Ovary (tissue), 9 donors: Measurements from ENCODE around the gene ACTL7B. TPM values are rescaled to one million over a fixed set of nuclear protein-coding genes. Genes with fewer than 3 reads are reported as not detected.

Experiments
- DNase-seq, 5 donors: peaks; one replicate each; pipeline ENCODE4 v3.0.0-alpha.2; 2019 to 2020
- H3K27ac ChIP-seq, 2 donors: fragments of 200-600 bp; one replicate each; pipeline versions ENCODE4 v1.5.1 to v1.8.0; 2019 to 2022
- H3K27me3 ChIP-seq: fragments of 200-600 bp; one replicate; pipeline ENCODE4 v1.8.0; 2022
- H3K36me3 ChIP-seq: fragments of 200-600 bp; sonication (generic); one replicate; pipeline ENCODE4 v1.5.1; 2019
- H3K4me1 ChIP-seq: one replicate; pipeline ENCODE4 v1.8.1; 2013; ENCODE audit warnings: mild to moderate bottlenecking, moderate library complexity; ENCODE audit not compliant: insufficient read depth
- H3K4me3 ChIP-seq: fragments of 200-600 bp; sonication (generic); one replicate; pipeline ENCODE4 v1.5.1; 2017
- H3K9me3 ChIP-seq, 2 donors: fragments of 200-600 bp in 1 of 2; sonication (generic) in 1 of 2; one replicate each; pipeline versions ENCODE4 v1.5.1 to v1.8.1; 2013 to 2019; ENCODE audit warnings: mild to moderate bottlenecking in 1 of 2, moderate library complexity in 1 of 2
- EP300 ChIP-seq: sonication (generic); formaldehyde crosslinking; IDR thresholded peaks from one replicate; pipeline ENCODE4 v1.6.1; 2017; ENCODE audit warnings: antibody characterized with exemption
- POLR2A ChIP-seq: fragments of 450-650 bp; IDR thresholded peaks from one replicate; pipeline ENCODE4 v1.6.1; 2017; ENCODE audit warnings: antibody characterized with exemption, mild to moderate bottlenecking, moderate library complexity
- WGBS, 3 donors: extraction: QIAGEN DNeasy Blood & Tissue Kit in 1 of 3; methylation state at CpG; one replicate each; pipeline versions ENCODE4 v1.1.5 to v1.1.7; 2013 to 2017; 5-methylcytosine and 5-hydroxymethylcytosine counted together
- intact Hi-C, 4 donors: fragments of 100-400 bp; cut with DNase I; formaldehyde crosslinking; loops; one replicate each; pipeline versions ENCODE4 v1.11.0 to v1.15.1; 2022 to 2023
- polyA plus RNA-seq, 2 donors: library from polyadenylated mRNA; stranded (reverse); fragments of 200-250 nt in 1 of 2; fragments of 350-450 nt in 1 of 2; fragmentation: Illumina TruSeq in 1 of 2; extraction: RNeasy Lipid Tissue Mini Kit (QIAGEN cat#74804) in 1 of 2; gene quantifications; one replicate each; pipeline ENCODE4 v1.2.3, GENCODE V29; 2013 to 2014
- total RNA-seq, 7 donors: library from RNA; depleted of rRNA in 2 of 7; stranded (reverse); fragments of >200 nt in 2 of 7; fragmentation: NEBNext Ultra II Directional in 3 of 7; extraction: Animal tissue kit (Norgen Biotek cat#: 25700) in 3 of 7; gene quantifications; one replicate each; pipeline versions ENCODE4 v1.1.0 to v1.2.4, GENCODE V29; 2016 to 2023
- TF ChIP-seq, protein P1 (sequence below), 3 donors: fragments of 450-650 bp in 2 of 3; fragments of 200-600 bp in 1 of 3; IDR thresholded peaks; one replicate each; pipeline versions ENCODE4 v1.5.1 to v1.8.0; 2016 to 2022; ENCODE audit warnings: antibody characterized with exemption in 3 of 3, mild to moderate bottlenecking in 1 of 3
- donor health status: DM: no; HTN: no; CAD: no; lungs with moderate emphysema.
- donor health status: DM: no; HTN: no; CAD: no.
- donor health status: Bipolar disorder and iron deficiency.
- donor health status: DM: yes; HTN: yes; CAD: no.
- donor health status: DM: no; HTN: no; CAD: no.
- donor health status: DM: yes; HTN: yes; CAD: no.

ACTL7B gene
- total and polyA plus RNA-seq, 9 donors = 0.10 to 0.17 (median 0.15) TPM; not detected in 6

DNA sequence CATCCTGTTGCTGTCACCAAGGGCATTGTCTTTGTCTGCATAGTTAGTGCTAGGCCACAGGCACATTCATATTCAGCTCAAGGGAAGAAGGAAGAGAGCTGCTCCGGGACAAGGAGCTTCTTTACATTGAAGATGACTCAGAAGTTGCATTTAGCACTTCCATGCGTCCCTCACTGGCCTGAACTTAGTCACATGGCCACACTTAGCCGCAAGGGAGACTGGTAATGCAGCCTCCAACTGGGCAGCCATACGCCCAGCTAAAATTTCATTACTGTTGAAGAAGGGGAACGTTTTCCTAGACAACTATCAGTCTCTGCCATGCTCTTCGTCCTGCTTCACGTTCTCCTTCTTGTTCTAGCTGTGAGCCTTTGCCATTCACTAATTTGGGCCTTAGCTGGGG is 20.0 kb downstream of the ACTL7B start:
- no peaks in the 10 kb centered on the region for H3K36me3 ChIP-seq
- 77 to 89% (median 86%) methylated on average over 7 of the region's 7 CpGs for WGBS, 3 donors
- TF ChIP-seq POLR2A (no peak), EP300 (no peak)
- TF ChIP-seq, protein P1, sequence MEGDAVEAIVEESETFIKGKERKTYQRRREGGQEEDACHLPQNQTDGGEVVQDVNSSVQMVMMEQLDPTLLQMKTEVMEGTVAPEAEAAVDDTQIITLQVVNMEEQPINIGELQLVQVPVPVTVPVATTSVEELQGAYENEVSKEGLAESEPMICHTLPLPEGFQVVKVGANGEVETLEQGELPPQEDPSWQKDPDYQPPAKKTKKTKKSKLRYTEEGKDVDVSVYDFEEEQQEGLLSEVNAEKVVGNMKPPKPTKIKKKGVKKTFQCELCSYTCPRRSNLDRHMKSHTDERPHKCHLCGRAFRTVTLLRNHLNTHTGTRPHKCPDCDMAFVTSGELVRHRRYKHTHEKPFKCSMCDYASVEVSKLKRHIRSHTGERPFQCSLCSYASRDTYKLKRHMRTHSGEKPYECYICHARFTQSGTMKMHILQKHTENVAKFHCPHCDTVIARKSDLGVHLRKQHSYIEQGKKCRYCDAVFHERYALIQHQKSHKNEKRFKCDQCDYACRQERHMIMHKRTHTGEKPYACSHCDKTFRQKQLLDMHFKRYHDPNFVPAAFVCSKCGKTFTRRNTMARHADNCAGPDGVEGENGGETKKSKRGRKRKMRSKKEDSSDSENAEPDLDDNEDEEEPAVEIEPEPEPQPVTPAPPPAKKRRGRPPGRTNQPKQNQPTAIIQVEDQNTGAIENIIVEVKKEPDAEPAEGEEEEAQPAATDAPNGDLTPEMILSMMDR (IDR thresholded peaks at IDR 0.05) = no peak

DNA sequence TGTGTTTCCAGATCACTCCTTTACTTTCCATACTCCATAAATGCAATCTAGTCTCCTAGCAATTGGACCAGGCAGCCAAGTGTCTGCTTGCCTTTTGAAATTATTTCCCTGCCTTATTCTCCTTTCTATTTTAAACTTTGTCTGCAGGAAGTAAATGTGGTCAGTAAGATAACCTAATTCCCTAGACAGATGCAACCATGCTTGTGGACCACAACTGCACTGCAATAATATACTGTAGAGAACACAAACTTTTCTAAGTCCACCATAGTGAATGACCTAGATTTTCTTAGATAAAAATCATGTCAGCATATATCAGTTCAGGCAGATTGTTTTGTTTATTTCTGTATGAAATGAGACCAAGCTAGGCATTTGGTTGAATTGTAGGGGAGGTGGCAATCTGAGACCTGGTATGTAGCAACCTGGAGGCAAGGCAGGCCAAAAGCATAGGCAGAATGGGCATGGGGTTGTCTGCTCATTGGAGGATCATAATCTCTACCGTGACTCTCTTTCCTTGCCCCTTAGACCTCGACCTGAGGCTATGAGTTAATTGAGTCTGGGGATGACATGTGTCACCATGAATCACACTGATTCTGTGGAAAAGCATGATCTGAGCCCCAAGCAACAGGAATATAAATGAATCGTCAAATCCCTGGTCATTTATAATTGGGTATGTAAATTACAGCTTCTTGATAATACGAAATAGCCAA is 20.7 kb downstream of the ACTL7B start:
- Histone ChIP-seq H3K27ac (no peak overlapping the region), H3K9me3 (no peaks in the 10 kb centered on the region), H3K27me3 (no peaks in the 10 kb centered on the region), H3K4me1 (no peaks in the 10 kb centered on the region), H3K4me3 (no peak overlapping the region), H3K36me3 (no peaks in the 10 kb centered on the region)
- WGBS, 3 donors = 55 to 63% (median 58%) methylated on average over 4 of the region's 4 CpGs
- no peak for DNase-seq
- TF ChIP-seq EP300 = no peak
- TF ChIP-seq, protein P1 (IDR thresholded peaks at IDR 0.05) = no peak
- intact Hi-C loops = no loop called here

More for the DNA sequence above, 20.0 kb downstream of the ACTL7B start:
- H3K4me1 ChIP-seq = no peaks in the 10 kb centered on the region
- H3K9me3 ChIP-seq = no peaks in the 10 kb centered on the region
- no peak overlapping the region for H3K4me3 ChIP-seq
- no peak overlapping the region for H3K27ac ChIP-seq
- H3K27me3 ChIP-seq = no peaks in the 10 kb centered on the region
- intact Hi-C loops = no loop called here
- DNase-seq = no peak

DNA sequence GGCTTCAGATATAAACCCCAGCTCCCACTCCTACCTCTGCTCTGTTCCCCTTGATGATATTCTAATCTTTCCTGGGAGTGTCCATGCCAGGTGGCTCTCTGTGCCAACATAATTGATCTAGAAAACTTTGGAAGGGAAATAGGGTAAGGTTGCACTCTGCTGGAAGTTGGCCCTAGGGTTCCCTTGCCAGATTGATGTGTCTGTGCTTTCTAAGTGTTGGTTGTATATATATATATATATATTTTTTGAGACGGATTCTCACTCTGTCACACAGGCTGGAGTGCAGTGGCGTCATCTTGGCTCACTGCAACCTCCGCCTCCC is 23.6 kb downstream of the ACTL7B start:
- Histone ChIP-seq H3K4me3 (no peak overlapping the region), H3K27ac (no peak overlapping the region), H3K4me1 (no peaks in the 10 kb centered on the region), H3K27me3 (no peaks in the 10 kb centered on the region), H3K9me3 (no peaks in the 10 kb centered on the region), H3K36me3 (no peaks in the 10 kb centered on the region)
- DNase-seq = no peak
- WGBS, 3 donors = 90 to 98% (median 90%) methylated on average over 3 of the region's 3 CpGs
- TF ChIP-seq EP300 = no peak
- no peak for TF ChIP-seq POLR2A
- TF ChIP-seq, protein P1 (IDR thresholded peaks at IDR 0.05) = no peak
- intact Hi-C loops = no loop called here

DNA sequence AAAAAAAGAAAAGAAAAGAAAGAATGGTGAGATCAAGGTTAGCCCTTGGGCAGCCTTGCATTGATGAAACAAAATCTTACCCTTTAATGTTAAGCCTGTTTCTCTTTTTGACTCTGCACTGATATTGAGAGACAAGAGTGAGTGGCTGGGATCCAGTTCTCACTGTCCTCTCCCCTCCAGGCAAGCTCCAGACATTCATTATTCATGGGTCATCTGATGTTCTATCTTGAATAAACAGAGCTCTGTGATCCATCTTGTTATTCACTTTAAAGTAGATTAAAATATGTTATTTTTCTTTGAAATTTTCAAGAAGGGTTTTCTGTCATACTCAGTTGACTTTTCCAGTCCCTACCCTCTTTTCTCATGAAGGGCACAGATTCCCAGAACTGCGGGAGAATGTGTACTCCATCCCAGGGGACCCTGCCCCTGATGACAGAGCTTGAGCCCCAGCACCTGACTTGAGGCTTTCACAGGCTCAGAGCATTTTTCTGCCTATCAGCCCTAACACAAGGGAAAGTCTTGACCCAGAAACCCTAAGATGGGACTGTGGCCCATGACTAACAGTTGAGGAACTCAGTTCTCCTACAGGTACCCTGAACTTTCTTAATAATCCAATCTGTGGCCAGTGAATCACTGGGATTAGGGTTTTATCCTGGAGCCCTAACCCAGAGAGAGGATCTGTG is 24.1 kb downstream of the ACTL7B start:
- TF ChIP-seq EP300 (no peak), POLR2A (no peak)
- TF ChIP-seq, protein P1 (IDR thresholded peaks at IDR 0.05) = no peak
- no peaks in the 10 kb centered on the region for H3K4me1 ChIP-seq
- no peaks in the 10 kb centered on the region for H3K27me3 ChIP-seq
- H3K27ac ChIP-seq = no peak overlapping the region
- intact Hi-C loops = no loop called here
- 55 to 87% (median 81%) methylated on average over 1 of the region's 1 CpG for WGBS, 3 donors
- no peak overlapping the region for H3K4me3 ChIP-seq
- DNase-seq = no peak
- H3K36me3 ChIP-seq = no peaks in the 10 kb centered on the region
- H3K9me3 ChIP-seq = no peaks in the 10 kb centered on the region
